SH-SY5Y (cell line): ENCODE results near the gene C11orf16.

ENCODE experiments used
- GATA2 ChIP-seq: IDR thresholded peaks from 2 replicates; pipeline ENCODE4 v1.6.1; 2011; ENCODE audit warnings: mild to moderate bottlenecking, low read depth, low read length
- GATA3 ChIP-seq: IDR thresholded peaks from 2 replicates; pipeline ENCODE4 v1.6.1; 2011; ENCODE audit warnings: low read depth, mild to moderate bottlenecking, low read length, moderate library complexity

- TF ChIP-seq GATA2 (no peak), GATA3 (no peak)
These were observed 1.2 kb upstream of the C11orf16 start for GRCh38 chr11:8933931-8934330.
